ENCODE results near the gene FHOD1. TPM values are rescaled to one million over a fixed set of nuclear protein-coding genes. Genes with fewer than 3 reads are reported as not detected.

Gene FHOD1
- total and polyA plus RNA-seq, 5 experiments from 2014 or later, result 1.6 to 47.3 (median 3.0) TPM

- H3K4me3 Mint-ChIP-seq, result no peak overlapping the region
- no peaks in the 10 kb centered on the region for H3K4me1 Mint-ChIP-seq
- ATAC-seq, result no peak
- no peak for DNase-seq
- H3K27ac Mint-ChIP-seq, result no peak overlapping the region
- POLR2A ChIA-PET, result no interaction called here
- H3K36me3 Mint-ChIP-seq, result no peaks in the 10 kb centered on the region
- peaks cover 0 to 3% (median 0%) of the 10 kb centered on the region in 5 donors for H3K27me3 Mint-ChIP-seq
- no peaks in the 10 kb centered on the region for H3K9me3 Mint-ChIP-seq
Measured at GRCh38 chr16:67269766-67270165, 22.5 kb upstream of the FHOD1 start.

- no peak overlapping the region for H3K4me3 Mint-ChIP-seq
- peaks cover 0 to 6% (median 4%) of the 10 kb centered on the region in 5 donors for H3K27me3 Mint-ChIP-seq
- no peak for DNase-seq
- no peak for ATAC-seq
- no peaks in the 10 kb centered on the region for H3K9me3 Mint-ChIP-seq
- H3K36me3 Mint-ChIP-seq, result no peaks in the 10 kb centered on the region
- H3K27ac Mint-ChIP-seq, result no peak overlapping the region
- POLR2A ChIA-PET, result no interaction called here
- H3K4me1 Mint-ChIP-seq, result peaks cover 0 to 2% (median 0%) of the 10 kb centered on the region in 4 donors
Measured at GRCh38 chr16:67268136-67268579, 20.9 kb upstream of the FHOD1 start.

- POLR2A ChIA-PET, result interaction anchor here (0.5 kb wide), 1 partner anchor 703 kb away, joined by 3 read pairs; no protein-coding TSS in a partner anchor
- Mint-ChIP-seq H3K9me3 (no peaks in the 10 kb centered on the region), H3K36me3 (no peaks in the 10 kb centered on the region), H3K4me3 (no peak overlapping the region), H3K27ac (no peak overlapping the region), H3K4me1 (peaks cover 0 to 3% (median 0%) of the 10 kb centered on the region in 4 donors), H3K27me3 (peaks cover 0 to 28% (median 10%) of the 10 kb centered on the region in 5 donors)
- ATAC-seq (no peak), DNase-seq (no peak)
Measured at GRCh38 chr16:67265834-67266233, 18.6 kb upstream of the FHOD1 start.

DNA sequence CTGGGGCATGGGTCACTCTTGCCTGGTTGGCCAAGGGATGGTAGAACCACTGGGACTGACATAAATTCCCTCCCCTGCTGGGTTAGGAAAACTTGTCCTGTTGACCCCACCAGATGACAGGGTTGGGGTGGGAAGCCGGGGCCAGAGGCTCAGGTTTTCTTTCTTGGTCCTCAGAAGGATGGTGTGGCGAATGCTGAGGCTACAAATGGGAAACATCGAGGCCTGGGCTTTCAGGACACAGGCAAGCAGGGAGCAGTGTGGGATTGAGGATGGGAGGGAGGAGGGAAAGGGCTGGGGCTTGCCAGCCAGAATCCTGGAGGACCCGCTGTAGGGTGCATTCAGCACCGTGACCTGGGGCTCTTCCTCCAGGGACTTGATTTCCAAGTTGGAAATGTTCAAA is 17.6 kb upstream of the FHOD1 start:
- no peak for ATAC-seq

DNA sequence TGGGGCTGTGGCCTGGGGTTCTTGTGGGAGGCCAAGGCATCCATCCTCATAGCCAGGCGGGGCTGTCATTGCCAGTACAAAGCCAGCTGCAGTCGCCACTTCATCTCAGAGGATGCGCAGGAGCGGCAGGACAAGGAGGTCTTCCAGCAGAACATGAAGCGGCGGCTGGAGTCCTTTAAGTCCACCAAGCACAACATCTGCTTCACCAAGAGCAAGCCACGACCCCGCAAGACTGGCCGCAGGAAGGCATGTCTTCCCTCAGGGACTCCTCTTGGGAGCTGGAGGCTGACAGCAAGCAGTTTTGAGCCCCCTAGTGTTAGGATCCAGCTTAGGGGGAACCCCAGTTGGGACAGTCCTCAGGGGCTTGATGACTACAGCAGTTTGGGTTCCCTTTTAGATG is 17.0 kb upstream of the FHOD1 start:
- Mint-ChIP-seq H3K27me3 (peaks cover 3 to 37% (median 15%) of the 10 kb centered on the region in 5 donors), H3K9me3 (no peaks in the 10 kb centered on the region), H3K36me3 (no peaks in the 10 kb centered on the region), H3K27ac (no peak overlapping the region), H3K4me3 (no peak overlapping the region), H3K4me1 (peaks cover 0 to 8% (median 0%) of the 10 kb centered on the region in 4 donors)
- POLR2A ChIA-PET, result no interaction called here
- DNase-seq, result no peak
- no peak for ATAC-seq

More for the DNA sequence above, 17.6 kb upstream of the FHOD1 start:
- H3K27me3 Mint-ChIP-seq, result peaks cover 3 to 32% (median 15%) of the 10 kb centered on the region in 5 donors
- no peak overlapping the region for H3K4me3 Mint-ChIP-seq
- peaks cover 0 to 5% (median 0%) of the 10 kb centered on the region in 4 donors for H3K4me1 Mint-ChIP-seq
- no peak for DNase-seq
- POLR2A ChIA-PET, result no interaction called here
- no peaks in the 10 kb centered on the region for H3K9me3 Mint-ChIP-seq
- H3K36me3 Mint-ChIP-seq, result no peaks in the 10 kb centered on the region
- H3K27ac Mint-ChIP-seq, result no peak overlapping the region

DNA sequence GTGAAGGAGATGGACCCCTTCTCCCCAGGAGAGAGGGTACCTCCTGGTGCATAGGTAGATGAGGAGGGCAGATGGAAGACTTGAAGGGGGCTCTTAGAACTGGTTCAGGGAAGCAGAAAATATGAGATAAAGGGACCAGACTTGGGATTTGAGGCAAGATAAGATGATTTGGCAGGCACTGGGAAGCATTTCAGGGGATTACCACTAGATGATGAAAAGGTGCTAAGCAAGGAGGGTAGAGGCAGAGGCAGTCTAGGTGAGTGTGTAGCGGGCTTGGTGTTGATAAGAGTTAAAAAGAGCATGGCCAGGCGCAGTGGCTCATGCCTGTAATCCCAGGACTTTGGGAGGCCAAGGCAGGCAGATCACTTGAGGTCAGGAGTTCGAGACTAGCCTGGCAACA is 15.9 kb upstream of the FHOD1 start:
- Mint-ChIP-seq H3K9me3 (no peaks in the 10 kb centered on the region), H3K27me3 (peaks cover 3 to 38% (median 15%) of the 10 kb centered on the region in 5 donors), H3K4me1 (peaks cover 0 to 8% (median 0%) of the 10 kb centered on the region in 4 donors), H3K4me3 (no peak overlapping the region), H3K27ac (peak overlapping the region in 1 of 10 donors; percentile 48), H3K36me3 (no peaks in the 10 kb centered on the region)
- DNase-seq, result no peak
- POLR2A ChIA-PET, result no interaction called here
- ATAC-seq, result no peak

DNA sequence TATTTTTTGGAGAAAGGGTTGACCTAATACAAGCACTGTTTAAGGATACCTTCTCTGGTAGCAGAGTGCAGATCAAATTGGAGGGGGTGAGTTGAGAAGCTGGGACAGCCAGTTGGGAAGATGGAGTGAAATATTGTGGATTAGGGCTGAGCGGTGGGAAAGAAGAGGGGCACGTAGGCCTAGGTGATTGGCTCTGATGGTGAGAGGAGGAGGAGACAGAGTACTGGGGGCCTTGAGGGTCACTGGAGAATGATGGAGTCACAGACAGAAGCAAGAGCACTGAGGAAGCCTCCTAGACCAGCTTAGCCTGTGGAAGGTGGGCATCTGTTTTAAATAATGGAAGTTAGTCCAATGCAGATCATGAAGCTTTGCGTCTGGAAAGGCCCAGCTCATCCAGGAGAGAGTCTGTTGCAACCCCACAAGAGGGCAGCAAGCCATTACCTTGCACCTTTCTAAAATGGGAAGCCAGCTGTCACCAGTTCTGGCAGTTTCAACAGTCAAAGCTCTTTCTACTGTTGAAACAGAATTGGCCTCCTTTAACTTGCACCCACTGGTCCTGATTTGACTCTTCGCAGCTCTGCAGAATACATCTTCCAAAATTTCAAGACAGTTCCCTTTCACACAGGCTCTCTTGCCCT is 13.3 kb upstream of the FHOD1 start:
- Mint-ChIP-seq H3K9me3 (no peaks in the 10 kb centered on the region), H3K27ac (peak overlapping the region in 1 of 10 donors; percentile 62), H3K4me1 (peaks cover 0 to 8% (median 0%) of the 10 kb centered on the region in 4 donors), H3K36me3 (no peaks in the 10 kb centered on the region), H3K27me3 (peaks cover 8 to 52% (median 28%) of the 10 kb centered on the region in 5 donors), H3K4me3 (no peak overlapping the region)
- ATAC-seq (no peak), DNase-seq (no peak)
- POLR2A ChIA-PET, result interaction anchor here (0.6 to 0.7 kb wide), 3 partner anchors 10 to 375 kb away, joined by 3 to 5 read pairs (median 4); no protein-coding TSS in a partner anchor

- Mint-ChIP-seq H3K27me3 (peaks cover 8 to 52% (median 28%) of the 10 kb centered on the region in 5 donors), H3K4me1 (peaks cover 0 to 8% (median 0%) of the 10 kb centered on the region in 4 donors), H3K9me3 (no peaks in the 10 kb centered on the region), H3K36me3 (no peaks in the 10 kb centered on the region), H3K4me3 (no peak overlapping the region), H3K27ac (no peak overlapping the region)
- POLR2A ChIA-PET, result no interaction called here
- DNase-seq, result no peak
- no peak for ATAC-seq
Measured at GRCh38 chr16:67259705-67260104, 12.4 kb upstream of the FHOD1 start.

GRCh38 chr16:67258161-67258835 is 11.0 kb upstream of the FHOD1 start:
- POLR2A ChIA-PET, result no interaction called here
- no peak for ATAC-seq
- Mint-ChIP-seq H3K4me3 (no peak overlapping the region), H3K27ac (no peak overlapping the region), H3K27me3 (peaks cover 8 to 53% (median 25%) of the 10 kb centered on the region in 5 donors), H3K36me3 (no peaks in the 10 kb centered on the region), H3K4me1 (peaks cover 0 to 6% (median 0%) of the 10 kb centered on the region in 4 donors), H3K9me3 (no peaks in the 10 kb centered on the region)
- no peak for DNase-seq

- no peak overlapping the region for H3K27ac Mint-ChIP-seq
- ATAC-seq (no peak), DNase-seq (no peak)
- POLR2A ChIA-PET, result interaction anchor here (0.5 kb wide), 1 partner anchor 788 kb away, joined by 4 read pairs; no protein-coding TSS in a partner anchor
- H3K27me3 Mint-ChIP-seq, result peaks cover 8 to 53% (median 18%) of the 10 kb centered on the region in 5 donors
- H3K36me3 Mint-ChIP-seq, result no peaks in the 10 kb centered on the region
- H3K4me3 Mint-ChIP-seq, result no peak overlapping the region
- no peaks in the 10 kb centered on the region for H3K9me3 Mint-ChIP-seq
- H3K4me1 Mint-ChIP-seq, result peaks cover 0 to 4% (median 0%) of the 10 kb centered on the region in 4 donors
Measured at GRCh38 chr16:67257486-67258160, 10.3 kb upstream of the FHOD1 start.

- POLR2A ChIA-PET, result no interaction called here
Measured at GRCh38 chr16:67256701-67257230, 9.5 kb upstream of the FHOD1 start.

GRCh38 chr16:67255553-67256221 is 8.4 kb upstream of the FHOD1 start:
- no peaks in the 10 kb centered on the region for H3K9me3 Mint-ChIP-seq
- H3K27me3 Mint-ChIP-seq, result peaks cover 7 to 35% (median 18%) of the 10 kb centered on the region in 5 donors
- no peak for ATAC-seq
- peaks cover 0 to 4% (median 0%) of the 10 kb centered on the region in 4 donors for H3K4me1 Mint-ChIP-seq
- DNase-seq, result no peak
- POLR2A ChIA-PET, result no interaction called here
- H3K36me3 Mint-ChIP-seq, result no peaks in the 10 kb centered on the region
- no peak overlapping the region for H3K27ac Mint-ChIP-seq
- no peak overlapping the region for H3K4me3 Mint-ChIP-seq

More at GRCh38 chr16:67256701-67257230, 9.5 kb upstream of the FHOD1 start:
- no peaks in the 10 kb centered on the region for H3K9me3 Mint-ChIP-seq
- no peak overlapping the region for H3K27ac Mint-ChIP-seq
- ATAC-seq (no peak), DNase-seq (no peak)
- peaks cover 8 to 46% (median 18%) of the 10 kb centered on the region in 5 donors for H3K27me3 Mint-ChIP-seq
- no peak overlapping the region for H3K4me3 Mint-ChIP-seq
- H3K36me3 Mint-ChIP-seq, result no peaks in the 10 kb centered on the region
- H3K4me1 Mint-ChIP-seq, result peaks cover 0 to 4% (median 0%) of the 10 kb centered on the region in 4 donors
